Ramos (cell line): Measurements from ENCODE around the gene SARS2.

Source experiments
- in situ Hi-C: fragments of 300-500 bp; cut with MboI; formaldehyde crosslinking; loops from one replicate; pipeline ENCODE4 v1.14.3; 2022; ENCODE audit warnings: low sequenced_read_pairs; ENCODE audit not compliant: unreplicated experiment

SARS2 gene

GRCh38 chr19:38870612-38871011 is 60.0 kb downstream of the SARS2 start:
- in situ Hi-C loops: loop anchor here (25.0 kb wide), 1 partner anchor 958 kb away; the partner anchor contains the start of genes SIPA1L3 and WDR87

DNA sequence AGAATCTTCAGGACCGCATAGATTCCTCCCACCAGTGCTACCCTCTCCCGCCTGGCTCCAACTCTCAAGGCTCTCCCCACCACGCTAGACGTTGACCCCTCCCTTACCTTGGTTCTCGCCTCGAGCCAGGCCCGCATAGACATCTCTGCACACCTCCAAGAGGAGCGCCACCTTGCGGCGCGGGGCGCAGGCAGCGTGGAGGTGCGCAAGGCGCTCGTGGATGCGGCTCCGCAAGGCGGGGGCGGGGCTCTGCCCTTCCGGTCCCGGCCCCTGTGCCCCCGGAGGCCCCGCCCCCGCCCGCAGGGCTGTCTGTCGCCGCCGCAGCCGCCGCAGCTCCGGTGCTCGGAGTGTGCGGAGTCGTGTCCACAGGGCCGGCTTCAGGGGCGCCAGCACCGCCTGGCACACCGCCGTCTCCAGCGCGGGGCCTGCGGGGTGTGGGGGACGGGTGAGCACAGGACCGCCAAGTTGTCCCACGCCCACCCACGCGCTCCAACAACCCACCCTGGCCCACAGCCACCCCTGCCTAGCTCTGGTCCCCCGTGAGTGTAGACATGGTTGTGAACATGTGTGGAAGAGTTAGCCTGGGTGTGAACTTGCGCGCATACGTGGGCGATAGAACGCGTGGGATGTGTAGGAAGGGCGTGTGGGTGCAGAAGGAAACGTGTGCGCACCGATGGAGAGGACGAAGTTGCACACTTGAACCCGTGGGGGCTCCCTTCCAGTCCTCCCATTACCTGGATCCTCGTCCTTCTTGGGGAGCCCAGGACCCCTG is 60.5 kb downstream of the SARS2 start:
- in situ Hi-C loops: loop anchor here (25.0 kb wide), 1 partner anchor 958 kb away; the partner anchor contains the start of genes SIPA1L3 and WDR87

DNA sequence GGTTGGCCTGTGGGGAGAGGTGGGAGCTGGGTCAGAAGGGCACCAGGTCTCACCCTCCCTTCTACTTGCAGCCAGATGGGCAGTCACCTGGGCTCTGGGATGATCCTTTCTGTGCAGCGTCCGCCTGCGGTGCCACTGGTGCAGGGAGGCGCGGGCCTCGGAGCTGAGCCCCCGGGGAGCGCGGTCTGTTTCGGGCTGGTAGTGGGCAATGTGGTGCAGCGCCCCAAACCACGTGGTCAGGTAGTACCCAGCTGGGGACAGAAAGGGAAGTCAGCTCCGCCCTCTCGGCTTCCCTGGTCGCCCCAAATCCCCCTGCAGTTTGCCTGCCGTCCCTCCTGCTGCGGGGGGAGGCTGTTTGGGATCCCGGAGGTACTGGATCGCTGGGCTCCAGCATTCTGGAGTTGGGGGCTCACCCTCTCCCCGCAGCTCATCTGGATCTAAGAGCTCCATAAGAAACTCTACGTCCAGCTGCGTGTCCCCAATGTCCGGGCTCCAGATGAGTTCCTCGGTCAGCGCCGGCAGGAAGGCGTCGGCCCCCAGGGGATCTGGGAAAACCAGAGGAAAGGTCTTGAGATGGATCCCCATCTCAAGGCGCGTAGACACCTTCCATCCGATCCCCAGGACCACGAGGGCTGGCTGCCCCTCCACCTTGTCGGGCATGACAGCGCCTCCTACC is 61.3 kb downstream of the SARS2 start:
- in situ Hi-C loops: loop anchor here (25.0 kb wide), 1 partner anchor 957 kb away; the partner anchor contains the start of genes SIPA1L3 and WDR87

GRCh38 chr19:38868551-38868950 is 62.0 kb downstream of the SARS2 start:
- in situ Hi-C loops: loop anchor here (25.0 kb wide), 1 partner anchor 956 kb away; the partner anchor contains the start of genes SIPA1L3 and WDR87

DNA sequence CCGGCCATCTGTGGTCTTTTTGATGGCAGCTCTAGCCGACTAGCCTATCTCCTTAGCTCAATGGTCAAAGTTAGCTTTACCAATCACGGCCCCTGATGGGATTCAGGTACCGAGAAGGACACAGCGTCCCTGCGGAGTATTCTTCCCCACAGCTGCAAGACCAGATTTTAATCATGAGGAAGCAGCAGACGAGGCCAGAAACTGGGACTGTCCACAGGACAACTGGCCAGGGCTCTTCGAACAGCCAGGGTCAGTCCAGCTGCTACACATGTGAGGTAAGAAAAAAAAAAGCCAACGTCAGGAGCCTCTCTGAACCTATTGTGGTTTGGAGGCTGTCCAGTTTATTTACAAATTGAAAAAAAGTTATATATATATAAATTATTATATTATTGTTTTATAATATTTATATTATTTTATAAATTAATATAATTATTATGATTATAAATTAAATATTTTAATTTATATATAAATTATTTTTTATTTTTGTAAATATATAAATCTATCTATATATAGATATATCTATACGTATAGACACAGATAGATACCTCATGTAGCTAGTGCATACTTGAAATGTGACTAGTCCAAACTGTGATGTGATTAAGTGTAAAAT is 63.3 kb downstream of the SARS2 start:
- in situ Hi-C loops: loop anchor here (25.0 kb wide), 1 partner anchor 955 kb away; the partner anchor contains the start of genes SIPA1L3 and WDR87
